HepG2 (cell line): ENCODE measurements around the gene MSTO1. TPM values are rescaled to one million over a fixed set of nuclear protein-coding genes. Genes with fewer than 3 reads are reported as not detected.

ENCODE experiments used
- AFF4 ChIP-seq: sonication (generic); formaldehyde crosslinking; IDR thresholded peaks from 2 replicates; pipeline ENCODE4 v1.4.0; 2020; ENCODE audit warnings: missing genetic modification reagents
- BHLHE40 ChIP-seq: IDR thresholded peaks from 2 replicates; pipeline ENCODE4 v1.6.1; 2011; ENCODE audit warnings: low read length, improper control_type of control experiment
- CHD4 ChIP-seq: fragments of 200-600 bp; sonication (generic); IDR thresholded peaks from 2 replicates; pipeline ENCODE4 v1.7.0; 2017; ENCODE audit warnings: mild to moderate bottlenecking, low read length, borderline replicate concordance
- FIP1L1 ChIP-seq: fragments of 200-400 bp; formaldehyde crosslinking; IDR thresholded peaks from 2 replicates; pipeline ENCODE4 v1.6.1; 2018; ENCODE audit warnings: low read depth, mild to moderate bottlenecking, low read length, moderate library complexity, borderline replicate concordance; ENCODE audit not compliant: insufficient read depth
- FOXA1 ChIP-seq, 2 experiments: fragments of 450-650 bp in 1 of 2; sonication (generic) in 1 of 2; formaldehyde crosslinking in 1 of 2; IDR thresholded peaks; 2 replicates each; pipeline versions ENCODE4 v1.4.0 to v1.6.1; 2016 to 2020; ENCODE audit warnings: missing genetic modification reagents in 1 of 2
- HNF4A ChIP-seq: sonication (generic); formaldehyde crosslinking; IDR thresholded peaks from 2 replicates; pipeline ENCODE4 v1.4.0; 2020; ENCODE audit warnings: missing genetic modification reagents
- KLF6 ChIP-seq: IDR thresholded peaks from 2 replicates; pipeline ENCODE4 v1.8.0; 2016; ENCODE audit warnings: missing biosample characterization, missing genetic modification reagents
- MBD4 ChIP-seq: IDR thresholded peaks from 2 replicates; pipeline ENCODE4 v1.6.1; 2012; ENCODE audit warnings: low read length, inconsistent platforms, borderline replicate concordance
- SMARCC2 ChIP-seq: fragments of 450-650 bp; IDR thresholded peaks from 2 replicates; pipeline ENCODE4 v1.6.1; 2017; ENCODE audit warnings: antibody characterized with exemption, mild to moderate bottlenecking
- XRCC5 ChIP-seq: fragments of 200-400 bp; formaldehyde crosslinking; optimal IDR thresholded peaks from 2 replicates; pipeline ENCODE3; 2017; ENCODE audit warnings: mild to moderate bottlenecking, low read length
- ZBED4 ChIP-seq: sonication (generic); formaldehyde crosslinking; IDR thresholded peaks from 2 replicates; pipeline ENCODE4 v1.4.0; 2020; ENCODE audit warnings: missing genetic modification reagents, borderline replicate concordance
- ZBTB7B ChIP-seq: sonication (generic); formaldehyde crosslinking; IDR thresholded peaks from 2 replicates; pipeline ENCODE4 v1.4.0; 2020; ENCODE audit warnings: missing genetic modification reagents
- ZC3H4 ChIP-seq: sonication (generic); formaldehyde crosslinking; IDR thresholded peaks from 2 replicates; pipeline ENCODE4 v1.4.0; 2020; ENCODE audit warnings: missing genetic modification reagents, borderline replicate concordance
- ZMYM4 ChIP-seq: sonication (generic); formaldehyde crosslinking; IDR thresholded peaks from 2 replicates; pipeline ENCODE4 v1.8.1; 2023; ENCODE audit warnings: mild to moderate bottlenecking, missing genetic modification reagents
- ZNF207 ChIP-seq: fragments of 450-650 bp; IDR thresholded peaks from 2 replicates; pipeline ENCODE4 v1.6.1; 2016; ENCODE audit warnings: antibody characterized with exemption, borderline replicate concordance
- ZNF296 ChIP-seq: sonication (generic); formaldehyde crosslinking; conservative IDR thresholded peaks from 2 replicates; pipeline ENCODE4 v1.5.0; 2020; ENCODE audit warnings: mild to moderate bottlenecking, missing genetic modification reagents
- ZNF335 ChIP-seq: sonication (generic); formaldehyde crosslinking; IDR thresholded peaks from 2 replicates; pipeline ENCODE4 v1.4.0; 2020; ENCODE audit warnings: missing genetic modification reagents
- ZNF546 ChIP-seq: sonication (generic); formaldehyde crosslinking; conservative IDR thresholded peaks from 2 replicates; pipeline ENCODE4 v1.8.1; 2023; ENCODE audit warnings: mild to moderate bottlenecking, missing genetic modification reagents
- ZNF678 ChIP-seq: sonication (generic); formaldehyde crosslinking; IDR thresholded peaks from 2 replicates; pipeline ENCODE4 v1.4.0; 2020; ENCODE audit warnings: mild to moderate bottlenecking, missing genetic modification reagents
- ZNF790 ChIP-seq: sonication (generic); formaldehyde crosslinking; IDR thresholded peaks from 2 replicates; pipeline ENCODE4 v1.8.0; 2022; ENCODE audit warnings: missing genetic modification reagents, mild to moderate bottlenecking, borderline replicate concordance
- ZSCAN22 ChIP-seq: sonication (generic); formaldehyde crosslinking; IDR thresholded peaks from 2 replicates; pipeline ENCODE4 v1.4.0; 2020; ENCODE audit warnings: mild to moderate bottlenecking, missing genetic modification reagents
- polyA plus RNA-seq, 8 experiments: library from polyadenylated mRNA; depleted of rRNA in 3 of 8; stranded (reverse) in 7 of 8; unstranded in 1 of 8; fragments of >200 nt; fragmentation: Illumina TruSeq in 4 of 8; extraction: Trizol in 4 of 8; gene quantifications; 2 replicates each; pipeline versions ENCODE4 v1.2.1 to v1.2.3, GENCODE V29; 2011 to 2016; ENCODE audit warnings: low read depth in 4 of 8, missing spikeins in 1 of 8, mixed read lengths in 1 of 8; ENCODE audit not compliant: insufficient read depth in 1 of 8
- total RNA-seq, 5 experiments: library from RNA; depleted of rRNA; stranded (reverse); fragments of >200 nt; fragmentation: Illumina TruSeq; extraction: Trizol; gene quantifications; 2 replicates each; pipeline ENCODE4 v1.2.3, GENCODE V29; 2016; ENCODE audit warnings: low read depth in 1 of 5
- TF ChIP-seq, protein P1 (sequence below): sonication (generic); formaldehyde crosslinking; IDR thresholded peaks from 2 replicates; pipeline ENCODE4 v1.4.0; 2020; ENCODE audit warnings: low read depth, mild to moderate bottlenecking, missing genetic modification reagents

The MSTO1 gene
- total and polyA plus RNA-seq, 2 of the 13 experiments (the other 11 are each of a cell fraction or from before 2014, with no cell fraction given), result 19.1 to 25.3 TPM

- no peak for TF ChIP-seq ZBED4
- TF ChIP-seq ZNF296 (CRISPR knock-in tag), result no peak
- no peak for TF ChIP-seq ZNF678
- TF ChIP-seq ZBTB7B (CRISPR knock-in tag), result peak; percentile 53; the same call in 1 of the 2 replicates
- no peak for TF ChIP-seq FIP1L1
- TF ChIP-seq ZC3H4 (CRISPR knock-in tag), result no peak
- TF ChIP-seq CHD4, result no peak
- no peak for TF ChIP-seq AFF4
- TF ChIP-seq XRCC5, result no peak
- TF ChIP-seq ZNF207, result no peak
- no peak for TF ChIP-seq MBD4
- TF ChIP-seq, protein P1, sequence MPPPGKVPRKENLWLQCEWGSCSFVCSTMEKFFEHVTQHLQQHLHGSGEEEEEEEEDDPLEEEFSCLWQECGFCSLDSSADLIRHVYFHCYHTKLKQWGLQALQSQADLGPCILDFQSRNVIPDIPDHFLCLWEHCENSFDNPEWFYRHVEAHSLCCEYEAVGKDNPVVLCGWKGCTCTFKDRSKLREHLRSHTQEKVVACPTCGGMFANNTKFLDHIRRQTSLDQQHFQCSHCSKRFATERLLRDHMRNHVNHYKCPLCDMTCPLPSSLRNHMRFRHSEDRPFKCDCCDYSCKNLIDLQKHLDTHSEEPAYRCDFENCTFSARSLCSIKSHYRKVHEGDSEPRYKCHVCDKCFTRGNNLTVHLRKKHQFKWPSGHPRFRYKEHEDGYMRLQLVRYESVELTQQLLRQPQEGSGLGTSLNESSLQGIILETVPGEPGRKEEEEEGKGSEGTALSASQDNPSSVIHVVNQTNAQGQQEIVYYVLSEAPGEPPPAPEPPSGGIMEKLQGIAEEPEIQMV (CRISPR knock-in tag), result no peak
- no peak for TF ChIP-seq ZNF546
- no peak for TF ChIP-seq SMARCC2
- TF ChIP-seq HNF4A, result no peak
- TF ChIP-seq ZNF790 (CRISPR knock-in tag), result no peak
- peak; percentile 64; the same call in 1 of the 2 replicates for TF ChIP-seq ZMYM4 (CRISPR knock-in tag)
- no peak for TF ChIP-seq BHLHE40
- no peak for TF ChIP-seq ZSCAN22 (CRISPR knock-in tag)
- peak; percentile 80; the same call in 1 of the 2 replicates for TF ChIP-seq KLF6
- TF ChIP-seq ZNF335, result peak; percentile 63
- no peak for TF ChIP-seq FOXA1 (IDR thresholded peaks at IDR 0.05)
- TF ChIP-seq FOXA1 (CRISPR knock-in tag; IDR thresholded peaks at IDR 0.05), result no peak
Measured at GRCh38 chr1:155609515-155610256, at the start of gene MSTO1 (continued).
